SK-N-MC (cell line): ENCODE data around the gene MTMR10.

ENCODE experiments used
- EZH2 ChIP-seq: fragments of 200-600 bp; sonication (generic); IDR thresholded peaks from one replicate; pipeline ENCODE4 v1.6.1; 2017; ENCODE audit warnings: antibody characterized with exemption
- POLR2AphosphoS5 ChIP-seq: IDR thresholded peaks from 2 replicates; pipeline ENCODE4 v1.6.1; 2012; ENCODE audit warnings: mild to moderate bottlenecking, low read depth, low read length, borderline replicate concordance

- TF ChIP-seq EZH2 (no peak), POLR2AphosphoS5 (no peak)
Measured at GRCh38 chr15:30985081-30985531, 6.3 kb downstream of the MTMR10 start.
